DND-41 (cell line): ENCODE measurements around the gene HENMT1.

Source experiments
- ATAC-seq: fragments of 200-7000 bp; cut with Tn5 transposase; 3 replicates; pipeline ENCODE4 v1.9.1; 2021; ENCODE audit warnings: low read depth; ENCODE audit not compliant: insufficient read depth
- DNase-seq: peaks from one replicate; pipeline ENCODE4 v3.0.0-alpha.2; 2020
- H2AFZ ChIP-seq: 2 replicates; pipeline ENCODE4 v1.6.0; 2012; ENCODE audit warnings: low read depth, low read length
- H3K27ac ChIP-seq: 2 replicates; pipeline ENCODE4 v1.5.1; 2012; ENCODE audit warnings: low read length, inconsistent platforms
- H3K27me3 ChIP-seq: fragments of 200-600 bp; sonication (generic); 2 replicates; pipeline ENCODE4 v1.6.0; 2012; ENCODE audit warnings: low read length, mild to moderate bottlenecking, inconsistent platforms; ENCODE audit not compliant: insufficient read depth, poor library complexity
- H3K36me3 ChIP-seq: 2 replicates; pipeline ENCODE4 v1.5.1; 2012; ENCODE audit warnings: low read length, inconsistent platforms; ENCODE audit not compliant: insufficient read depth
- H3K4me1 ChIP-seq: 2 replicates; pipeline ENCODE4 v1.5.1; 2012; ENCODE audit warnings: mild to moderate bottlenecking, low read length; ENCODE audit not compliant: insufficient read depth
- H3K4me2 ChIP-seq: 2 replicates; pipeline ENCODE4 v1.6.0; 2012; ENCODE audit warnings: mild to moderate bottlenecking, moderate library complexity, low read length, inconsistent platforms; ENCODE audit not compliant: insufficient read depth
- H3K4me3 ChIP-seq, 2 experiments: fragments of 200-600 bp in 1 of 2; shearing (Covaris generic) in 1 of 2; 2 replicates each; pipeline ENCODE4 v1.5.1; 2012 to 2016; ENCODE audit warnings: inconsistent platforms in 2 of 2, low read length in 2 of 2, mild to moderate bottlenecking in 2 of 2, low read depth in 1 of 2, moderate library complexity in 1 of 2
- H3K79me2 ChIP-seq: 2 replicates; pipeline ENCODE4 v1.6.0; 2012; ENCODE audit warnings: low read length, inconsistent platforms; ENCODE audit not compliant: insufficient read depth
- H3K9ac ChIP-seq: 2 replicates; pipeline ENCODE4 v1.6.0; 2012; ENCODE audit warnings: low read depth, mild to moderate bottlenecking, inconsistent platforms, low read length, moderate library complexity
- H3K9me3 ChIP-seq: 2 replicates; pipeline ENCODE4 v1.5.1; 2012; ENCODE audit warnings: low read length, moderate library complexity, mild to moderate bottlenecking, inconsistent platforms; ENCODE audit not compliant: insufficient read depth, severe bottlenecking
- H4K20me1 ChIP-seq: 2 replicates; pipeline ENCODE4 v1.6.0; 2012; ENCODE audit warnings: low read length; ENCODE audit not compliant: insufficient read depth
- EZH2 ChIP-seq: IDR thresholded peaks from 3 replicates; pipeline ENCODE4 v1.6.1; 2012; ENCODE audit warnings: borderline replicate concordance, low read depth, mild to moderate bottlenecking, moderate library complexity, low read length, inconsistent platforms; ENCODE audit not compliant: severe bottlenecking
- TF ChIP-seq, protein P1 (sequence below): IDR thresholded peaks from 2 replicates; pipeline ENCODE4 v1.5.1; 2012; ENCODE audit warnings: borderline replicate concordance, low read length, moderate library complexity, mild to moderate bottlenecking; ENCODE audit not compliant: poor library complexity, severe bottlenecking; ENCODE audit errors: extremely low read depth

Gene HENMT1

DNA sequence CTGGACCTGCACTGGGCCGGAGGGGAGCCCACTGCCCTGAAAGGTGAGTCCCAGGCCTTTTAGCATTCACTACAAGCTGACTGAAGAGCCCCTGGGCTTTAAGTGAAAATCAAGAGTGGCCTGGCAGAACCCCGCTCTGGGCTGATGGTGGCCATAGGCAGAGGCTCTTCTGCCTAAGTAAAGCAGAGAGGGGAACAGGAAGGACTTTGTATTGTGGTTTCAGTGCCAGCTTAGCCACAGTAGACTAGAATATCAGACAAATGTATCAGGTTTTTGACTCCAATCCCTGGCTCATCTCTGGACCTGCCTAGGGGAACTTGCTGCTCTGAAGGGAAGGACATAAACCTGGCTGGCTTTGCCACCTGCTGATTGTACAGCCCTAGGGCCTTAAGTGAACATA, 10.2 kb upstream of the HENMT1 start:
- no peaks in the 10 kb centered on the region for H3K9me3 ChIP-seq
- no peak overlapping the region for H2AFZ ChIP-seq
- H3K27me3 ChIP-seq = no peaks in the 10 kb centered on the region
- DNase-seq = no peak
- H3K4me1 ChIP-seq = no peaks in the 10 kb centered on the region
- no peak overlapping the region for H3K27ac ChIP-seq
- H4K20me1 ChIP-seq = no peaks in the 10 kb centered on the region
- no peak overlapping the region for H3K4me3 ChIP-seq
- no peak for ATAC-seq
- H3K79me2 ChIP-seq = no peaks in the 10 kb centered on the region
- no peak overlapping the region for H3K4me2 ChIP-seq
- H3K36me3 ChIP-seq = no peaks in the 10 kb centered on the region
- TF ChIP-seq, protein P1, sequence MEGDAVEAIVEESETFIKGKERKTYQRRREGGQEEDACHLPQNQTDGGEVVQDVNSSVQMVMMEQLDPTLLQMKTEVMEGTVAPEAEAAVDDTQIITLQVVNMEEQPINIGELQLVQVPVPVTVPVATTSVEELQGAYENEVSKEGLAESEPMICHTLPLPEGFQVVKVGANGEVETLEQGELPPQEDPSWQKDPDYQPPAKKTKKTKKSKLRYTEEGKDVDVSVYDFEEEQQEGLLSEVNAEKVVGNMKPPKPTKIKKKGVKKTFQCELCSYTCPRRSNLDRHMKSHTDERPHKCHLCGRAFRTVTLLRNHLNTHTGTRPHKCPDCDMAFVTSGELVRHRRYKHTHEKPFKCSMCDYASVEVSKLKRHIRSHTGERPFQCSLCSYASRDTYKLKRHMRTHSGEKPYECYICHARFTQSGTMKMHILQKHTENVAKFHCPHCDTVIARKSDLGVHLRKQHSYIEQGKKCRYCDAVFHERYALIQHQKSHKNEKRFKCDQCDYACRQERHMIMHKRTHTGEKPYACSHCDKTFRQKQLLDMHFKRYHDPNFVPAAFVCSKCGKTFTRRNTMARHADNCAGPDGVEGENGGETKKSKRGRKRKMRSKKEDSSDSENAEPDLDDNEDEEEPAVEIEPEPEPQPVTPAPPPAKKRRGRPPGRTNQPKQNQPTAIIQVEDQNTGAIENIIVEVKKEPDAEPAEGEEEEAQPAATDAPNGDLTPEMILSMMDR = no peak
- TF ChIP-seq EZH2 = no peak
- no peak overlapping the region for H3K9ac ChIP-seq

DNA sequence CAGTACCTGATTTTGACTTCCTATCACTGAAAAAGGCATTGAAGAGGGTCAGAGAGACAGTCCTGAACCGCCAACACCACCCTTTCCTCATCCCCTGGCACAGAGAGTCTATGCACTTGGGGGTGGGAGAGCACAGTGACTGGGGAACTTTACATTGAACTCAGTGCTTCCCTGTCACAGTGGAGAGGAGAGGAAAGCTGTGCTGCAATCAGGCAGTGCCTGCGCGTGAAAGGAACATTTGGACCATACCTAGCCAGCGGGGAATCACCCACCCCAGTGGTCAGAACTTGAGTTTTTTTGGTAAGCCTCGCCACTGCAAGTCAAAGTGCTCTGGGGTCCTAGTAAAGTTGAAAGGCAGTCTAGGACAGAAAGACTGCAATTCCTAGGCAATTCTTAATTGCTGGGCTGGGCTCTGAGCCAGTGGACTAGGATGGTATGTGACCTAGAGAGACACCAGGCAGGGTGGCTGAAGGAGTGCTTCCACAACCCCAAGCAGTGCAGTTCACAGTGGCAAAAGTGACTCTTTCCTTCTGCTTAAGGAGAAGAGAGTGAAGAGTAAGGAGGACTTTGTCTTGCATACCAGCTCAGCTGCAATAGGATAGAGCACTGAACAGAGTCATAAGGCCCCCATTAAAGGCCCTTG, 9.4 kb upstream of the HENMT1 start:
- H4K20me1 ChIP-seq = no peaks in the 10 kb centered on the region
- H3K9ac ChIP-seq = no peak overlapping the region
- no peaks in the 10 kb centered on the region for H3K9me3 ChIP-seq
- no peak for TF ChIP-seq EZH2
- TF ChIP-seq, protein P1 = no peak
- no peaks in the 10 kb centered on the region for H3K4me1 ChIP-seq
- no peaks in the 10 kb centered on the region for H3K36me3 ChIP-seq
- H3K4me3 ChIP-seq = no peak overlapping the region
- DNase-seq = no peak
- no peak overlapping the region for H3K27ac ChIP-seq
- H3K4me2 ChIP-seq = no peak overlapping the region
- H3K27me3 ChIP-seq = no peaks in the 10 kb centered on the region
- ATAC-seq = no peak
- no peaks in the 10 kb centered on the region for H3K79me2 ChIP-seq
- no peak overlapping the region for H2AFZ ChIP-seq

DNA sequence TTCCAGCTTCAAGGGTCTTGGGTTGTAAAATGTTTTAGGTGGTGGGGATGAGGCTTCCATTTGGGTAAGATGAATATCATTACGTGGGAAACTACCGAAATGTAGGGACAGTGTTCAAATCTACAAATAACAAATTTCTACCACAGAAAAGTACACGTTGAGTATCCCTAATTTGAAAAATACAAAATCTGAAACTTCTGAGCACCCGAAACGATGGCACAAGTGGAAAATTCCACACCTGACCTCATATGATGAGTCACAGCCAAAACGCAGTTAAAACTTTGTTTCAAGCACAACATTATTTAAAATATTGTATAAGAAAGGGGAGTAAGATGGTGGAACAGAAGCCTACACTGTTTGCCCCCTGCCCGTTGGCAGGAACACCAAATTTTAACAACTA, 8.8 kb upstream of the HENMT1 start:
- no peak overlapping the region for H3K9ac ChIP-seq
- no peaks in the 10 kb centered on the region for H4K20me1 ChIP-seq
- ATAC-seq (no peak), DNase-seq (no peak)
- no peak overlapping the region for H3K4me2 ChIP-seq
- no peak overlapping the region for H3K4me3 ChIP-seq
- no peaks in the 10 kb centered on the region for H3K79me2 ChIP-seq
- no peaks in the 10 kb centered on the region for H3K36me3 ChIP-seq
- no peaks in the 10 kb centered on the region for H3K27me3 ChIP-seq
- H2AFZ ChIP-seq = no peak overlapping the region
- H3K4me1 ChIP-seq = no peaks in the 10 kb centered on the region
- no peaks in the 10 kb centered on the region for H3K9me3 ChIP-seq
- H3K27ac ChIP-seq = no peak overlapping the region
- TF ChIP-seq, protein P1 = no peak
- no peak for TF ChIP-seq EZH2
